Activated CD4-positive, alpha-beta T cell treated with anti-CD3 and anti-CD28 coated beads for 48 hours (primary cell): ENCODE data around the gene SLA2.
"Not testable (repeated sequence)": the region's sequence is repeated elsewhere in the genome, so short reads cannot be mapped to it uniquely, and the experiment has no call there.

Experiments used
- DNase-seq: peaks from one replicate; pipeline ENCODE4 v3.0.0-alpha.2; 2020

Gene SLA2

DNA sequence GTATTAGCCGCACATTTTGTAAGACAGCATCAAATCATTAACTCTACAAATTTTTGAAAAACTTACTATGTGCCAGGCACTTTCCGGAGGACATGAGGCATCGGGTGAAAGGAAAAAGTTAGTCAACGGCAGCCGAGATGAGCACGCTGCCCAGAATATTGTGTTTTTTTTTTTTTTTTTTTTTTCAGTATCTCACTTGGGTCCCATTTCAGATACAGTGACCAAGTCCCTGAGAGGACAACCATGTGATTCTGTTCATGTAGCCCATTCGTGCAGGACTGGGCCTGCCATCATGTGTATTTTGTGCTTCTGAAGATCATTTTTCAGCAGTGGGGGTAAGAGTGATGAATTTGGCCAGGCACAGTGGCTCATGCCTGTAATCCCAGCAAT lies 1.3 kb downstream of the SLA2 start:
- peak; percentile 69 for DNase-seq

- DNase-seq: peak; percentile 70
Observed at GRCh38 chr20:36644032-36644705, 1.8 kb downstream of the SLA2 start.

DNA sequence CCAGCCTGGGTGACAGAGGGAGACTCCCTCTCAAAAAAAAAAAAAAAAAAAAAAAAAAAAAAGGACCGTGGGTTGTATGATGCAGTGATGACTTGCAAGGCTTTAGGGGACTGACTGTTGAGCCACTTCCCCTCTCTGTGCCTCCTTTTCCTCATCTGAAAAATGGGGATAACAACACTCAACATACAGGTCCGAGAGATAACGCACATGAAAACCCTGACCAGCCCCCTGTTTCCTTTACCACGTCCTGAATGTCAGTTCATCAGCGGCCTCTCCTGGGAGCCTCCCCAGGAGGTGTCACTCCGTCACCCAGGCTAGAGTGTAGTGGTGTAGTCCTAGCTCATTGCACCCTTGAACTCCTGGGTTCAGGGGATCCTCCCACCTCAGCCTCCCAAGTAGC lies 3.9 kb downstream of the SLA2 start:
- DNase-seq: no peak

- DNase-seq: no peak
Observed at GRCh38 chr20:36641506-36641843, 4.5 kb downstream of the SLA2 start.

DNA sequence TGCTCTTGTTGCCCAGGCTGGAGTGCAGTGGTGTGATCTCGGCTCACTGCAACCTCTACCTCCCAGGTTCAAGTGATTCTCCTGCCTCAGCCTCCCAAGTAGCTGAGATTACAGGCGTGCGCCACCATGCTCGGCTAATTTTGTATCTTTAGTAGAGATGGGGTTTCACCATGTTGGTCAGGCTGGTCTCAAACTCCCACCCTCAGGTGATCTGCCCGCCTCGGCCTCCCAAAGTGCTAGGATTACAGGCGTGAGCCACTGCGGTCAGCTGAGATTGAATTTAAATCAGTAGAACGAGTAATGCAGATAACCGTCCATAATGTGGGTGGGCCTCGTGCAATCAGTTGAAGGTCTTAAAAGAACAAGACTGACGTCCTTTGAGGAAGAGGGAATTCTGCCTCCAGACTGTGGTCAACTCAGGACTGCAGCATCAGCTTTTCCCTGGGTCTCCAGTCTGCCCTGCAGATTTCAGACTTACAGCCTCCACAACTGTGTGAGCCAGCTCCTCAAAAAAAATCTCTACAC lies 7.1 kb downstream of the SLA2 start:
- DNase-seq: not testable (repeated sequence)

- no peak for DNase-seq
Observed at GRCh38 chr20:36634342-36634741, 11.7 kb downstream of the SLA2 start.

- no peak for DNase-seq
Observed at GRCh38 chr20:36633285-36633772, 12.7 kb downstream of the SLA2 start.

DNA sequence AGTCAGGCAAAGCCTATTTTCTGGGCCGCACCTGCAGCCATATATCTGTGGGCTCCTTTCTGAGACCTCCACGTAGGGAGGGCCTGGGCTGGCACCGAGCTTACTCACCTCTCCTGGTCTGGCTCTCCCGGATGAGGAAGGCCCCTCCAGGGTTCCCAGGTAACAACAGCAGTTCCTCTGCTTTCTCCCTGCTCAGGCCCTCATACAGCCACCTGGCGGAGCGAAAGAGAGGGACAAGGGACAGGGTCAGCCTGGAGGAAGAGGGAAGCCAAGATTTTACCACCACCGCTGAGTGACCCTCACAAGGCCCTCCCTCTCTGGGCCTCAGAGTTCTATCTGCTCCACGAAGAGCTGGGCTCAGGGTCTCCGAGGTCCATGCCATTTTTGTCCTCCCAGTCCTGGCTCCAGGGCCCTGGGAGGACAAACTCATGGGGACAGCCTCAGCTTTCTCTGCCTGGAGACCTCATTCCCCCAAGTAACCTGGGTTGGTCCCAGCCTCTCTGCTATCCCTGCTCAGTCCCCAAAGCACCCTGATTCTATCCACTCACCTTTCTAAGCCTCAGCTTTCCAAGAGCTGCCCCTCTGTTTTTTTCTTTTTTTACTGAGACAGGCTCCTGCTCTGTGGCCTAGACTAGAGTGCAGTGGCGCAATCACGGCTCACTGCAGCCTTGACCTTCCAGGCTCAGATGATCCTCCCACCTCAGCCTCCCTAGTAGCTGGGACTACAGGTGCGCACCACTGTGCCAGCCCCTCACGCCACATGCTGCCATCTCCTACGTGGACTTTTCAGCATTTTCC lies 13.3 kb downstream of the SLA2 start:
- no peak for DNase-seq

DNA sequence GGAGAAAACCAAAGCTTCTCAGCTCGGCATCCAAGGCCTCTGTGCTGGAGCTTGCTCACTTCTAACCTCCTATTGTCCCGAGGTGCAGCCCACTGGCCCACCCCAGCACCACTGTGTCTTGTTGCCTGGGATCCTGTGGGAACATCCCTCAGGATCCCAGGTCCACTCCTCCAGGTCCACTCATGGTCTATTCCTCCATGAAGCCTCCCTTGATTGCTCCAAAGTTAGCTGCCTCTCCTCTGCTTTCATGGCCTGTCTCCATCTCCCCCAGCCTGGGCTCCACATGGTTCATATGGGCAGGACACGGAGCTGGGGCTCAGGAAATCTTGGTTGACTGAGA lies 13.9 kb downstream of the SLA2 start:
- no peak for DNase-seq

DNA sequence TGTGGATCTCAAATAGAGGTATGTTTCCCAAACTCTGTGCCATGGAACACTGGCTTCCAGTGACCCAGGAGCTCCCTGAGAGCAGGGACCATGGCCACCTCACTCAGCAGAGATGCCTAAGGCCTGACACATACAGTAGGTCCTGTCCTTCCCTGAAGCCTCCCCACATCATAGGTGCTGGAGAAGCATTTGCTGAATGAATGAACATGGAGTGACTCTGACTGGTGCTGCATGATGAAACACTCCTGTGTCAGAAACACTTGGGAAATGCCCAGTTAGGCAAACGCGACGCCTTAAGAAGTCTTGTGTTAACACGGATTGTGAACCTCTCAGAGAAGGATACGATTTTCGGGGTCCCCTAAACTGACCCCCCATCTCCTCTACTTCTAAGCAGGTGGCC lies 14.3 kb downstream of the SLA2 start:
- no peak for DNase-seq

DNA sequence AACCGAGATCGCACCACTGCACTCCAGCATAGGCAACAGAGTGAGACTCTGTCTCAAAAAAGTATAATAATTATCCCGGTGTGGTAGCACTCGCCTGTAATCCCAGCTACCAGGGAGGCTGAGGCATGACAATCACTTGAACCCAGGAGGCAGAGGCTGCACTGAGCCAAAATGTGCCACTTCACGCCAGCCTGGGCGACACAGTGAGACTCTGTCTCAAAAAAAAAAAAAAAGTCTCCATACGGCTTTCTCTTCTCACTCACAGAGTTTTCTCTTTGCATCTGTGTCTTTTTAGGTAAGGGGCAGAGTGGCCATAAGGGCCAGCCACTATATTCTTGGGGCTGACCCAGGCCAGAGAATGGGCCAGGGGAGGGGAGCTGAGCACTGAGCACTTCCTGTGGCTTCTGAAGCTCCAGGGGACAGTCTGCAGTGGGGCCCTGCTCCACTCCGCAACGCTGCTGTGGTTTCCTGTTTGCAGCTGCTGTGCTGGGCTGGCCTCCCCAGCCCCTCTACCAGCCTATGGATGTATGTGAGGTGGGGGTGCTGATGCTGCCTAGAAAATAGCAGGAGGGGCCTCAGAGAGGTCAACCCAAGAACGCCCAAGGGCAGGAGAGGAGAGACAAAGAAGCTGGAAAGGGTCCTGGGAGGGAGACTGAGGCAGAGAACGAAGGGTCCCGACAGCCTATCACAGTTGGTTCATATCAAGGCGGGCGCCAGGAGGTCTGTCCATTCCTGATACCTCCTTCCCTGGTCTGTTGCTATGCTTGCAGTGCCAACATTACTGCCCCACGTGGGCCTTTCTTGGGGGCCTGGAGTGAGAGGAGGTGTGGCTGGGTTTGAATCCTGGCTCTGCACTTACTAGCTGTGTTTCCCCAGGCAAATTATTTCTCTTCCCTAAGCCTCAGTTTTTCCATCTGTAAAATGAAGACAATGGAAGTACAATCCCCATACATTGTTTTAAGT lies 16.0 kb downstream of the SLA2 start:
- DNase-seq: peak; percentile 59

DNA sequence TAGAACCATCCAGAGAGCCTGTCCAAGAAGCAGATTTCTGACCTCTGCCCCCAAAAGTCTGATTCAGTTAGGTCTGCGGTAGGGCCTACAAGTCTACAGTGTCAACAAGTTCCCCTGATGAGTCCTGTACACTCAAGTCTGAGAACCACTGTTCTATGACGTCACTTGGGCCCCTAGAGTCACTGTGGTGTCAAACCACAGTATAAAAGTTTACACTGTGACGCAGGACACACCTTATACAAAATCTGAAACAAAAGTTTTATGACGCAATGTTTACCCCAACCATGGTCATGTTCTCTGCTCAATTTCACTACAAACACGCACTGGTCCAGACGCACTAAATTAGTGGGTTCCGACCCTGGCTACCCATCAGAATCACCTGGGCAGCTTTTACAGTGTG lies 17.9 kb downstream of the SLA2 start:
- no peak for DNase-seq

GRCh38 chr20:36624944-36625324 lies 21.1 kb downstream of the SLA2 start:
- DNase-seq: no peak

DNA sequence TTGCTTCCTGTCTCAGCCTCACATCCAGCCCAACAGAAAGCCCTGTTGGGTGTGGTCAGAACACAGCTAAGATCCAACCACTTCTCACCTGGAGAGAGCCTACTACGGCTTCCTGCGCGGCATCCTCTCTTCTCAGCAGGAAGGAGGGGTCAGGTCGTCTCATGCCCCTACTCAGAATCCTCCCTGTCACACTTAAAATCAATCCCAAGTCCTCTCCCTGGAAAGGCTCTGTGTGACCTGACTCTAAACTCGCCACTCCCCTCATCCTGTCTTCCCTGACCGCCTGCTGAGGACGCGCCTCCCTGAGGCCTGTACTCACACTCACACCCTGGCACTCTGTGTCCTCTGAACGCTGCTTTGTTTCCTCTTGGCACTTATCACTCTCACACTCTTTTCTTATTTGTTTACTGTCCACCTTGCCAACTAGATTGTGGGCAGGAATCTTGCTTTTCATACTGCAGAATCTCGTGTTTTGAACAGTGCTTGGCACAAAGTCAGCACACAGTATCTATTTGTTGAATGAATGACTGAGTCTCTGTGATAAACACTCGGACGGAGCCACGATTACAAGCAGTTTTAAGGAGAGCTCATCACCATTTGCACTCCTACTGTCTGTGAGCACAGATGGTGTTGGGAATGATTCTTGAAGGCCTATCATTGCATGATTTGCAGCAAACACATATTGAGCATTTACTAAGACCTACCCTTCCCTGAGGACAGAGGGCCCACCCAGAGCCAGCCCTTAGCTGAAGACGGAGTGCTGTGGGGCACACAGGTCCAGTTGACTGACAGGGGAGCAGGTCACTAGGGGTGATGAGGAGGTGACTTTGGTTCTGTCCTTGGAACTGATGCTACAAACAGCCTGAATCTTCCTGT lies 21.7 kb downstream of the SLA2 start:
- DNase-seq: no peak

- DNase-seq: no peak
Observed at GRCh38 chr20:36623444-36623843, 22.6 kb downstream of the SLA2 start.

DNA sequence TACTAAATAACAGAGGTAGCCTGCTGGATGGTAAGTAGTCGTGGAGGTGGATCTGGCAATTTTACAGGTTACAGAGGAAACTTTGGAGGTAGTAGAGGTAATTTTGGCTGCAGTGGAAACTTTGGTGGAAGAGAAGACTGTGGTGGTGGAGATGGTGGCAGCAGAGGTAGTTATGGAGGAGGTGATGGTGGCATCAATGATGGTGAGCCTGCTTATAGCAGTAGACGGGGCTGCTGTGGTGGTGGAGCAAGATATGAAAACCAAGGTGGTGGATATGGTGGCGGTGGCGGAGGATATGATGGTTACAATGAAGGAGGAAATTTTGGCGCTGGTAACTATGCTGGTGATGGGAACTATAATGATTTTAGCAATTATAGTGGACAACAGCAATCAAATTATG lies 25.1 kb downstream of the SLA2 start:
- no peak for DNase-seq

DNA sequence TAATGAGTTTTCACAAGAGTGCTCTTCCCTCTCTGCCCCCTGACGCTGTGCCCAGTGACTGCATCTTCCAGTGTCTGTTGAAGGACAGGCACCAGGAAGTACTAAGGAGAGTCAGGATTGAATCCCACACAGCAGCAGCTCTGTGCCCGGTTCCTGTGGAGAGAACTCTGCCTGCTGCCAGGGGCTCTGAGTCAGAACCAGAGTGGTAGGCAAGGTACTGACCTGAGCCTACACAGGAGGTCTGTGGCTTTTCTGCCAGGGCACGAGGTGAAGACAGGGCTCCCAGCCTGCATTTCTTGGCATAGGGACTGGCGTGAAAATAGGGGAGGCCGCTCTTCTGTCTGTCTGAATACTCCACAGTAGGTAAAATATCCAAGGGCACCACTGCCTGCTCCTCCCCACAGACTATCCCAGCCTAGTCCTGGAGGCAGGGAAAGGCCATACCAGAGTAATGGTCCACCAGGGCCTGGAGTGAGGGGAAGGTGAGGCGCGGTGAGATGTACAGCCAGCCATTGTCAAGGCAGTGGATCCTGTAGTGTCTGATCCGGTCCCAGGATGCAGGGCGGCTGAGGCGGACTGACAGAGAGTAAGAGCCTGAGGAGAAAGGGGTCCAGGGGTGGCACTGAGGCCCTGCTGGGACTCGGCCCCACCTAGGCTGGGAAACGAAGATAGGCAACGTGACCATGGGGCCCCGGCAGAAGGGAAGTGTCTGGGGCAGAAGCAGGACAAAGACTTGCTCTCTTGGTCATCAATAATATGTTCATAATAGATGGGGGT lies 31.0 kb downstream of the SLA2 start:
- DNase-seq: no peak

GRCh38 chr20:36613974-36614373 lies 32.0 kb downstream of the SLA2 start:
- DNase-seq: no peak

GRCh38 chr20:36611625-36612024 lies 34.4 kb downstream of the SLA2 start:
- no peak for DNase-seq

- not testable (repeated sequence) for DNase-seq
Observed at GRCh38 chr20:36608388-36608728, 37.6 kb downstream of the SLA2 start.

DNA sequence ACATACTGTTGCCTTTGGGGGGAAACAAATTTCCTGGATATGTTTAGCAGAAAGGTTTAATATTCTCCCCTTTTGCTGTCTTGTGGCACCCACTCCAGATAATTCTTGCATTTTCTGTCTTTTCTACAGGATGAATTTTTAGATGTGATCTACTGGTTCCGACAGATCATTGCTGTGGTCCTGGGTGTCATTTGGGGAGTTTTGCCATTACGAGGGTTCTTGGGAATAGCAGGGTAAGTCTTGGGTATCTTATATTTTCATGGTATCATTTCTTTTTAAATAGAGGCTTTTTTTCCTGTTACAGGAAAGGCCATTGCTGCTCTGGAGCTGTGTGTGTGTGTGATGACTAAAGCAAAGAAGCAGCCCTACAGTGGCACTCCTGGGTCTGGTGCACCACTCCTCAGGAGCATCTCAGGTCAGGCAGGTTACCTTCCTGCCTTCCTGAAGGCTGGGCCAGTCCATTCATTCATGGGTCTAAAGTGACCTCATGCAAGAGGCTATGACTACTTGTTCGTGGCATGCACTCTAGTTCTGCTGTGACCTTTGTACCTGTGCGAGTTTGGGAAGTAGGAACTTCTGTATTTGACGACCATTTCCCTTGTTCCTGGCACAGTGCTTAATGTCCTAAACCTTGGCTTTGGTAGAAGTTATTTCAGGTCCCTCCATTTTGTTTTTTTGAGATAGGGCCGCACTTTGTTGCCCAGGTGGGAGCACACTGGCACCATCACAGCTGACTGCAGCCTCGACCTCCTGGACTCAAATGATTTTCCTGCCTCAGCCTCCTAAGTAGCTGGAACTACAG lies 38.2 kb downstream of the SLA2 start:
- DNase-seq: no peak
